ENCODE data around the gene VMO1. TPM values are rescaled to one million over a fixed set of nuclear protein-coding genes. Genes with fewer than 3 reads are reported as not detected.
A peak's percentile ranks its signal among the peaks of the same experiment; 100 is the strongest.

Gene VMO1
- total RNA-seq, 1 experiment from 2014 or later: 0.54 TPM

DNA sequence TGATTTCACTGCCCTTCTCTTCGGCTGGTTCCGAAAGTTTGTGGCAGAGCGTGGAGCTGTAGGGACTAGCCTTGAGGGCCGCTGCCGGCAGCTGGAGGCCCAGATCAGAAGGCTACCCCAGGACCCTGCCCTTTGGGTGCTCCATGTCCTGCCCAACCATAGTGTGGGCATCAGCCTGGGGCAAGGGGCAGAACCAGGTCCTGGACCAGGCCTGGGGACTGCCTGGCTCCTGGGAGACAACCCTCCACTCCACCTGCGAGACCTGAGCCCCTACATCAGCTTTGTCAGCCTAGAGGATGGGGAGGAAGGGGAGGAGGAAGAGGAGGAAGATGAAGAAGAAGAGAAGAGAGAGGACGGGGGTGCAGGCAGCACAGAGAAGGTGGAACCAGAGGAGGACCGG lies 45.6 kb downstream of the VMO1 start:
- Histone ChIP-seq H3K4me3 (ENCODE audit: low read depth, low read length) (no peak overlapping the region), H3K9me3 (no peaks in the 10 kb centered on the region), H3K27me3 (replicated peaks; ENCODE audit: control insufficient read depth, insufficient read depth, low read length) (no peaks in the 10 kb centered on the region), H3K4me1 (no peaks in the 10 kb centered on the region), H3K36me3 (ENCODE audit: control insufficient read depth, insufficient read depth, low read length) (no peaks in the 10 kb centered on the region)
- no peak for DNase-seq
- H3K27ac Mint-ChIP-seq (ENCODE audit: unreplicated experiment): peak overlapping the region; percentile 60
- H3K9me3 Mint-ChIP-seq (ENCODE audit: unreplicated experiment): no peaks in the 10 kb centered on the region
- H3K36me3 Mint-ChIP-seq (ENCODE audit: insufficient read depth, unreplicated experiment): peaks cover 14% of the 10 kb centered on the region
- ChIA-PET POLR2A (no interaction called here), CTCF (interaction anchor here (0.6 kb wide), 1 partner anchor 173 kb away, joined by 3 read pairs; no protein-coding TSS in a partner anchor)
- TF ChIP-seq, protein P1, sequence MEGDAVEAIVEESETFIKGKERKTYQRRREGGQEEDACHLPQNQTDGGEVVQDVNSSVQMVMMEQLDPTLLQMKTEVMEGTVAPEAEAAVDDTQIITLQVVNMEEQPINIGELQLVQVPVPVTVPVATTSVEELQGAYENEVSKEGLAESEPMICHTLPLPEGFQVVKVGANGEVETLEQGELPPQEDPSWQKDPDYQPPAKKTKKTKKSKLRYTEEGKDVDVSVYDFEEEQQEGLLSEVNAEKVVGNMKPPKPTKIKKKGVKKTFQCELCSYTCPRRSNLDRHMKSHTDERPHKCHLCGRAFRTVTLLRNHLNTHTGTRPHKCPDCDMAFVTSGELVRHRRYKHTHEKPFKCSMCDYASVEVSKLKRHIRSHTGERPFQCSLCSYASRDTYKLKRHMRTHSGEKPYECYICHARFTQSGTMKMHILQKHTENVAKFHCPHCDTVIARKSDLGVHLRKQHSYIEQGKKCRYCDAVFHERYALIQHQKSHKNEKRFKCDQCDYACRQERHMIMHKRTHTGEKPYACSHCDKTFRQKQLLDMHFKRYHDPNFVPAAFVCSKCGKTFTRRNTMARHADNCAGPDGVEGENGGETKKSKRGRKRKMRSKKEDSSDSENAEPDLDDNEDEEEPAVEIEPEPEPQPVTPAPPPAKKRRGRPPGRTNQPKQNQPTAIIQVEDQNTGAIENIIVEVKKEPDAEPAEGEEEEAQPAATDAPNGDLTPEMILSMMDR (IDR thresholded peaks at IDR 0.05; ENCODE audit: insufficient read depth in 1 of 2, low read depth in 1 of 2, low read length in 1 of 2, severe bottlenecking in 1 of 2, unreplicated experiment in 1 of 2): no peak
- H3K4me1 Mint-ChIP-seq (ENCODE audit: low read depth, unreplicated experiment): peaks cover 8% of the 10 kb centered on the region
- intact Hi-C loops (cut with micrococcal nuclease; ENCODE audit: unreplicated experiment): no loop called here
- H3K4me3 Mint-ChIP-seq (ENCODE audit: unreplicated experiment): peak overlapping the region; percentile 80
- BruUV-seq (replicated peaks): no TSS peak
- H3K27me3 Mint-ChIP-seq (ENCODE audit: insufficient read depth, unreplicated experiment): no peaks in the 10 kb centered on the region

DNA sequence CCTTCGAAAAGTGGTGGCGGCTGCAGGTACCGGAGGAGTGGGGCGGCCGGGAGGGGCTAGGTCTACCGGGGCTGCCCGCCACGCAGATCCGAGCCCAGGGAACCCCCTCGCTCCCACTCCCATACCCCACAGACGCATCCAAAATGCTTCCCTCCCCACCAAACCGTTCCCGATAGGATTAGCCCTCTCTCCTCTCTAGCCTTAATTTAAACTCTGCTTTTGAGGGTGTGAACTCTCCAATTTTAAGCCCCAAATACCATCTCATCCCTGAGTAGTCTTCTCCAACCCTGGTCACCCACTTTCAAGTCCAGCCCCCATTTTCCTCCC lies 46.2 kb downstream of the VMO1 start:
- no peak for DNase-seq
- peak overlapping the region; percentile 80 for H3K4me3 Mint-ChIP-seq (ENCODE audit: unreplicated experiment)
- peaks cover 8% of the 10 kb centered on the region for H3K4me1 Mint-ChIP-seq (ENCODE audit: low read depth, unreplicated experiment)
- intact Hi-C loops (cut with micrococcal nuclease; ENCODE audit: unreplicated experiment): no loop called here
- TF ChIP-seq, protein P1 (IDR thresholded peaks at IDR 0.05; ENCODE audit: insufficient read depth in 1 of 2, low read depth in 1 of 2, low read length in 1 of 2, severe bottlenecking in 1 of 2, unreplicated experiment in 1 of 2): no peak
- no TSS peak for BruUV-seq (replicated peaks)
- no peaks in the 10 kb centered on the region for H3K27me3 Mint-ChIP-seq (ENCODE audit: insufficient read depth, unreplicated experiment)
- H3K27me3 ChIP-seq (replicated peaks; ENCODE audit: control insufficient read depth, insufficient read depth, low read length): no peaks in the 10 kb centered on the region
- no peaks in the 10 kb centered on the region for H3K9me3 Mint-ChIP-seq (ENCODE audit: unreplicated experiment)
- H3K36me3 Mint-ChIP-seq (ENCODE audit: insufficient read depth, unreplicated experiment): peaks cover 14% of the 10 kb centered on the region
- H3K9me3 ChIP-seq: no peaks in the 10 kb centered on the region
- no peaks in the 10 kb centered on the region for H3K36me3 ChIP-seq (ENCODE audit: control insufficient read depth, insufficient read depth, low read length)
- ChIA-PET POLR2A (no interaction called here), CTCF (no interaction called here)
- H3K4me3 ChIP-seq (ENCODE audit: low read depth, low read length): peak overlapping the region; percentile 71
- peak overlapping the region; percentile 60 for H3K27ac Mint-ChIP-seq (ENCODE audit: unreplicated experiment)
- no peaks in the 10 kb centered on the region for H3K4me1 ChIP-seq

DNA sequence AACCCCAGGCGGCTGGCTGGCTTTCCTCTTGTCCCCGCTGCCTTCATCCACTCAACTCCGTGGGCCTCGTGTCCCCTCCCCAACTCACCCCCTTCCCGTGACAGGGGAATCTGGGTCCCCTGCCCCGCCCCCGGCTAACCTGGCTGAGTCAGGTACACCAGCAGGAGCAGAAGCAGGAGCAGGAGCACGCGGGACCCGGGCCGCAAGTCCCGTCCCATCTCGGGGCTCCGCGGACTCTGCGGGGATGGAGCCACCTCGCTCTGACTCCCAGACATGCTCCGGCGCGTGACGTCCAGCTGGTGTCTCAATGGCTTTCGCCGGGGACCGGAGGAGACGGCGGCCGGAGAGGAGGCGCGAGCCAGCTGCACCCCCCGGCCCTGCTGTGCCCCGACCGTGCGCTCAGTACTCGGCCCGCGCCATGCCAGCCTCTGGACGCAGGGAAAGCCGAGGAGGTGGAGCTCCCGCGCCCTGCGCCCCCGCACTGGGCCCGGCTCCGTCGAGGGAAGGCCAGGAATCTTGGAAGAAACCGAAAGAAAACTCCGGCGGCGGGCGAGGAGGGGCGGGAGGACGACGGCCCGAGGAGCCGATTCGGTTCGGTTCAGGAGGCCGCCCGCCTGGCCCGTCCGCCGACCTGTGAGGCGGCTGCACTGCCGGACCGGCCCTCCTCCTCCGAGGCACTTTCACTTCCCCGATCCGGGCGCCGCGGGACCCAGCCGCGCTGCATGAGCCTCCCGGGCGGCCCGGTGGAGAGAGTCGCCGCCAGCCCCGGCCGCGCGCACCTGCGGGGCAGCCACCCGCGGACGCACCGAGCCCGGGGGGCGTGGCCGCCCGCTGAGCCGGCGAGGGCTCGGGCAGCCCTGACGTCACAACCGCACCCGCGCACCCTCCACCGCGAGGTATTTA lies 46.8 kb downstream of the VMO1 start, which contains the start of the genes CXCL16 and ZMYND15:
TSS of gene CXCL16 (minus strand) at position 807 of the 903 bp plus-strand sequence. CDS start at position 218, 589 bp downstream.
TSS of gene ZMYND15 (plus strand) at position 712 of the 903 bp plus-strand sequence. CDS start 716 bp downstream, outside the sequence.
- ChIA-PET CTCF (interaction anchor here (1.0 to 1.4 kb wide), 2 partner anchors 29 to 50 kb away, joined by 3 to 13 read pairs; partner anchors contain the start of gene GLTPD2), POLR2A (interaction anchor here (1.4 kb wide), 1 partner anchor 51 kb away, joined by 4 read pairs; no protein-coding TSS in a partner anchor)
- Histone ChIP-seq H3K27me3 (replicated peaks; ENCODE audit: control insufficient read depth, insufficient read depth, low read length) (no peaks in the 10 kb centered on the region), H3K4me1 (no peaks in the 10 kb centered on the region), H3K9me3 (no peaks in the 10 kb centered on the region), H3K36me3 (ENCODE audit: control insufficient read depth, insufficient read depth, low read length) (no peaks in the 10 kb centered on the region), H3K4me3 (ENCODE audit: low read depth, low read length) (peak within 1 kb of the TSS; percentile 71)
- Mint-ChIP-seq H3K27ac (ENCODE audit: unreplicated experiment) (peak within 1 kb of the TSS; percentile 90), H3K36me3 (ENCODE audit: insufficient read depth, unreplicated experiment) (peaks cover 14% of the 10 kb centered on the region), H3K4me1 (ENCODE audit: low read depth, unreplicated experiment) (peaks cover 8% of the 10 kb centered on the region), H3K27me3 (ENCODE audit: insufficient read depth, unreplicated experiment) (no peaks in the 10 kb centered on the region), H3K9me3 (ENCODE audit: unreplicated experiment) (no peaks in the 10 kb centered on the region), H3K4me3 (ENCODE audit: unreplicated experiment) (peak within 1 kb of the TSS; percentile 93)
- no TSS peak for BruUV-seq (replicated peaks)
- peak; percentile 56 to 61 for DNase-seq
- TF ChIP-seq, protein P1 (IDR thresholded peaks at IDR 0.05; ENCODE audit: insufficient read depth in 1 of 2, low read depth in 1 of 2, low read length in 1 of 2, severe bottlenecking in 1 of 2, unreplicated experiment in 1 of 2): no peak
- intact Hi-C loops (cut with micrococcal nuclease; ENCODE audit: unreplicated experiment): no loop called here
